ENCODE data around the gene CUL4B. TPM values are rescaled to one million over a fixed set of nuclear protein-coding genes. Genes with fewer than 3 reads are reported as not detected.

Gene CUL4B
- total and polyA plus RNA-seq, 2 experiments from 2014 or later, result 12.7 to 42.9 TPM

DNA sequence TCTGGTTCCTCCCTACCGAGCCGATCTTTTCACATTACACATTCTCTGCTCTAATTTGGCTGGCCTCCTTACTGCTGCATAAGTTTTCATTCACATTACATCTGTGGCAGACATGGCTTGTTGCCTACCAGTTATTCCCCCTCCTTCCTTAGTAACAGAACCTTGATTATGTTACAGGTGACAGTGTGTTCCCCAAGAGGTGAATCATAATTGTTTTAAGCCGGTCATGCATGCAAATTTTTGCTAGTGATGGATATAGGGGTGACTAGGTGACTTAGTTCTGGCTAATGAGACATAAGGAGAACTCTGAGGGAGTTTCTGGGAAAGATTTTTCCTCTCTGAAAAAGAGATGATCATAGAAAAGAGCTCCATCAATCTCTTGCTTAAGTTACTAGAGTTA lies 83.3 kb downstream of the CUL4B start:
- no peaks in the 10 kb centered on the region for H3K36me3 ChIP-seq (ENCODE audit: insufficient read depth)
- no peak overlapping the region for H3K4me3 ChIP-seq
- no peaks in the 10 kb centered on the region for H3K4me1 Mint-ChIP-seq
- no peak overlapping the region for H3K4me2 ChIP-seq
- H3K9me2 ChIP-seq (ENCODE audit: insufficient read depth), result no peaks in the 10 kb centered on the region
- H3K79me2 ChIP-seq (replicated peaks; ENCODE audit: insufficient read depth), result no peaks in the 10 kb centered on the region
- ATAC-seq (no peak), DNase-seq (ENCODE audit: low spot score) (no peak)
- no peaks in the 10 kb centered on the region for H3K4me1 ChIP-seq (ENCODE audit: insufficient read depth)
- TF ChIP-seq ZNF114 (CRISPR knock-in tag; IDR thresholded peaks at IDR 0.05) (no peak), POLR2AphosphoS5 (IDR thresholded peaks at IDR 0.05; ENCODE audit: low read depth) (no peak), EZH2phosphoT487 (IDR thresholded peaks at IDR 0.05; ENCODE audit: unreplicated experiment) (no peak), JUNB (IDR thresholded peaks at IDR 0.05; ENCODE audit: unreplicated experiment) (no peak), EZH2 (IDR thresholded peaks at IDR 0.05; ENCODE audit: low read depth, unreplicated experiment) (no peak), STAT1 (IDR thresholded peaks at IDR 0.05; ENCODE audit: unreplicated experiment) (no peak), ZNF331 (CRISPR knock-in tag; IDR thresholded peaks at IDR 0.05; ENCODE audit: low read depth) (no peak), ZNF462 (CRISPR knock-in tag; IDR thresholded peaks at IDR 0.05) (no peak)
- TF ChIP-seq, protein P1, sequence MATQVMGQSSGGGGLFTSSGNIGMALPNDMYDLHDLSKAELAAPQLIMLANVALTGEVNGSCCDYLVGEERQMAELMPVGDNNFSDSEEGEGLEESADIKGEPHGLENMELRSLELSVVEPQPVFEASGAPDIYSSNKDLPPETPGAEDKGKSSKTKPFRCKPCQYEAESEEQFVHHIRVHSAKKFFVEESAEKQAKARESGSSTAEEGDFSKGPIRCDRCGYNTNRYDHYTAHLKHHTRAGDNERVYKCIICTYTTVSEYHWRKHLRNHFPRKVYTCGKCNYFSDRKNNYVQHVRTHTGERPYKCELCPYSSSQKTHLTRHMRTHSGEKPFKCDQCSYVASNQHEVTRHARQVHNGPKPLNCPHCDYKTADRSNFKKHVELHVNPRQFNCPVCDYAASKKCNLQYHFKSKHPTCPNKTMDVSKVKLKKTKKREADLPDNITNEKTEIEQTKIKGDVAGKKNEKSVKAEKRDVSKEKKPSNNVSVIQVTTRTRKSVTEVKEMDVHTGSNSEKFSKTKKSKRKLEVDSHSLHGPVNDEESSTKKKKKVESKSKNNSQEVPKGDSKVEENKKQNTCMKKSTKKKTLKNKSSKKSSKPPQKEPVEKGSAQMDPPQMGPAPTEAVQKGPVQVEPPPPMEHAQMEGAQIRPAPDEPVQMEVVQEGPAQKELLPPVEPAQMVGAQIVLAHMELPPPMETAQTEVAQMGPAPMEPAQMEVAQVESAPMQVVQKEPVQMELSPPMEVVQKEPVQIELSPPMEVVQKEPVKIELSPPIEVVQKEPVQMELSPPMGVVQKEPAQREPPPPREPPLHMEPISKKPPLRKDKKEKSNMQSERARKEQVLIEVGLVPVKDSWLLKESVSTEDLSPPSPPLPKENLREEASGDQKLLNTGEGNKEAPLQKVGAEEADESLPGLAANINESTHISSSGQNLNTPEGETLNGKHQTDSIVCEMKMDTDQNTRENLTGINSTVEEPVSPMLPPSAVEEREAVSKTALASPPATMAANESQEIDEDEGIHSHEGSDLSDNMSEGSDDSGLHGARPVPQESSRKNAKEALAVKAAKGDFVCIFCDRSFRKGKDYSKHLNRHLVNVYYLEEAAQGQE (IDR thresholded peaks at IDR 0.05; ENCODE audit: unreplicated experiment), result no peak
- TF ChIP-seq, protein P2, sequence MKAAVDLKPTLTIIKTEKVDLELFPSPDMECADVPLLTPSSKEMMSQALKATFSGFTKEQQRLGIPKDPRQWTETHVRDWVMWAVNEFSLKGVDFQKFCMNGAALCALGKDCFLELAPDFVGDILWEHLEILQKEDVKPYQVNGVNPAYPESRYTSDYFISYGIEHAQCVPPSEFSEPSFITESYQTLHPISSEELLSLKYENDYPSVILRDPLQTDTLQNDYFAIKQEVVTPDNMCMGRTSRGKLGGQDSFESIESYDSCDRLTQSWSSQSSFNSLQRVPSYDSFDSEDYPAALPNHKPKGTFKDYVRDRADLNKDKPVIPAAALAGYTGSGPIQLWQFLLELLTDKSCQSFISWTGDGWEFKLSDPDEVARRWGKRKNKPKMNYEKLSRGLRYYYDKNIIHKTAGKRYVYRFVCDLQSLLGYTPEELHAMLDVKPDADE (IDR thresholded peaks at IDR 0.05), result no peak
- no peak overlapping the region for H3K27ac Mint-ChIP-seq
- H3K27ac ChIP-seq (ENCODE audit: low read depth), result no peak overlapping the region
- H3F3A ChIP-seq (replicated peaks; ENCODE audit: low read depth), result no peaks in the 10 kb centered on the region
- H2AFZ ChIP-seq, result no peak overlapping the region
- H3K36me3 Mint-ChIP-seq (ENCODE audit: low read depth), result no peaks in the 10 kb centered on the region
- H4K20me1 ChIP-seq (replicated peaks; ENCODE audit: insufficient read depth), result no peaks in the 10 kb centered on the region
- H3K27me3 Mint-ChIP-seq (ENCODE audit: insufficient read depth, low read depth, poor library complexity), result peaks cover 1% of the 10 kb centered on the region
- H3K4me3 Mint-ChIP-seq, result no peak overlapping the region
- no peaks in the 10 kb centered on the region for H3K9me3 Mint-ChIP-seq
- no peaks in the 10 kb centered on the region for H3K27me3 ChIP-seq (ENCODE audit: insufficient read depth)

All from GM23338 (cell line).